ENCODE data around the gene TMSB10.
"Not testable (repeated sequence)": the region's sequence is repeated elsewhere in the genome, so short reads cannot be mapped to it uniquely, and the experiment has no call there.

Gene TMSB10

DNA sequence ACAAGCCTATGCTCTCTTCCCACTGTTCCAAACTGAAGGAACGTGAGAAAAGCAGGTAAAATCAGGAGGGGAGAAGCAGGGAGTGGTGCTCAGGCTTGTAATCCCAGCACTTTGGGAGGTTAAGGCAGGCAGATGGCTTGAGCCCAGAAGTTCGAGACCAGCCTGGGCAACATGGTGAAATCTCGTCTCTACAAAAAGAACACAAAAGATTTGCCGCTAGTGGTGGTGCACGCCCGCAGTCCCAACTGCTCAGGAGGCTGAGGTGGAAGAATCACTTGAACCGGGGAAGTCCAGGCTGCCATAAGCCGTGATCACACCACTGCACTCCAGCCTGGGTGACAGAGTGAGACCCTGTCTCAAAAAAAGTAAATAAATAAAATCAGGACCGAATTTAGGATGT, 1.3 kb upstream of the TMSB10 start:
- no peak for DNase-seq (ENCODE audit: low read depth in 2 of 2)

- DNase-seq (ENCODE audit: low read depth in 2 of 2): no peak
Observed at GRCh38 chr2:84904717-84905174, 710 bp upstream of the TMSB10 start.

DNA sequence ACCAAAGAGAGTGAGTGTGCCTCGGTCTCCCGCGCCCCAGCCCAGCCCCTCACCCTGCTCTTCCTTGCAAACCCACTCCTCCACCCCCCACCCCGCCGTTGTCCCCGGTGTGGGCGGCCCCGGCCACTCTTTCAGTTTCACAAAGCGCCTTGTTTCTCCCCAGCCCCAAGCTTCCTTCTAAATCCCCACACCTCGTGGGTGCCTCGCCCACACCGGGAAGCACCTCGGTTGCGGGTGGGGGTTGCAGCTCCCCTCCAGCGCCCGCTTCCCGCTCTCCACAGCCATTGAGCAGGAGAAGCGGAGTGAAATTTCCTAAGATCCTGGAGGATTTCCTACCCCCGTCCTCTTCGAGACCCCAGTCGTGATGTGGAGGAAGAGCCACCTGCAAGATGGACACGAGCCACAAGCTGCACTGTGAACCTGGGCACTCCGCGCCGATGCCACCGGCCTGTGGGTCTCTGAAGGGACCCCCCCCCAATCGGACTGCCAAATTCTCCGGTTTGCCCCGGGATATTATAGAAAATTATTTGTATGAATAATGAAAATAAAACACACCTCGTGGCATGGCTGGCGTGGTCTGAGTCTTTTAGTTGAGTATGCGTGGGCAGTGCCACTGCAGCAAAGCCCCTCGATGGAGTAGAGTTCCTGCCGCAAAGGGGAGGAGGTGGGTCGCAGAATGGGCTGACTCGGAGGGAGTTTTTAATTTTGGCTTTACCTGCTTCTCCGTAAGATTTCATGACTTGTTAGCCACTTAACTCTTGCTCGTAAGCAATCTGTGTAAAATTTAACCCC, 848 bp downstream of the TMSB10 start:
- DNase-seq (ENCODE audit: low read depth in 2 of 2): no peak

DNA sequence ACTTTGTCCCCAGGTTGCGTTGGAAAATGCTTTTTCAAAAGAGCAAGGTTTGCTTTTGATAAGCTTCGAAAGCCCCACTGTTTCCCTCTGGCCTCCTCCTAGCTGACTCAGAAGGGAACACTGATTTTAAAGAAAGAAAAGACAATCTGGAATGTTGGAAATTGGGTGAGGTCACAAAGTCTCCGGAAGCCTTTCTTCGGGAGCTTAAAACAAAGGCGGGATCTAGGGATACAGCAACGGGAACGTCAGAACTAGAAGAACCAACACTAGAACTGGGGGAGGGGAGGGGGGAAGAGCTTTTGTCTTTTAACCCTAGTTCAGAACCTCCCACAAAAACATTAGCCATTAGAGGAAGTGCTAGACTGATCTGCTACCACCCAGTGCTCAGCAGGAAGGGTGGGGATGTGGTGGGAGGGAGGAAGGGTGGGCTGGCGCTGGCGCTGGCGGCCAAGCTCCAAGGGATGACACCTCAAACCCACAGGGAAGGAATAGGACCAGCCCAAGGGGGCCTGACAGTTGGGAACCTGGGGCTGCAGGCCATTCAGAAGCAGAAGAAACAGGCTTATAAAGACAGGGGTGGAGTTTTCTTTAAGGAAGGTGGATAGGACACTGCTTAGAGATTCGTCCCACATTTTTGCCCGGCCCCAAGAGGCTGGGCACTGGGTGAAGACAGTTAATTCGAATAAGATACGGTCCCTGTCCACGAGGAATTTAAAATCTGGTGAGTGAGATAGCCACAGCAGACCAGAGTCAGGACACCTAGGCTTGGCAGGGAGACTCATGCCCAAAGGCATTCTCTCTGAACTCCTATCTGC, 1.7 kb downstream of the TMSB10 start:
- DNase-seq (ENCODE audit: low read depth in 2 of 2): no peak

DNA sequence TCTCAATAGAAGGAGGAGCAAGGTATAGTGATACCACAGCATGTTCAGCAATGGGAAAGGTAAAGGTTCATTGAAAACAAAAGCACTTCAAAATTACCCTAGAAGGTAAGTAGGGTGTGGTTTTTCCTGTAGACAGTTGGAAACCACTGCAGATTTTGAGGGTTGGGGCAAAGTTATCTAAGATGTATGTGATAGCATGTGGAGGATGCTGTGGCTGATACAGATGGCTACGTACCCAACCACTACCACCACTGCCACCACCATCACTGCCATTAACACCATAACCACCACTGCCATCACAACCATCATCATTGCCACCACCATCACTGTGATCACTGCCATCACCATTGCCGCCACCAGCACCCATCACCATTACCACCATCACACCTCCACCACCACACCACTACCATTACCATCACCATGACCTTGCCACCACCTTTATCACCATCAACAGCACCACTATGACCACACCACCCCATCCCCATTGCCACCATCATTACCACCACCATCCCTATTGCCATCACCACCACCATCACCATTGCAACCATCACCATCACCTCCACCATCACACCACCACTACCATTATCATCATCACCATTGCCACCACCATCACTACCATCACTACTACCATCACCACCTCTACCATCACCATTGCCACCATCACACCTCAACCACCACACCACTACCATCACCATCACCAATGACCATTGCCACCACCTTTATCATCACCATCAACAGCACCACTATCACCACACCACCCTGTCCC, 3.7 kb downstream of the TMSB10 start:
- DNase-seq (ENCODE audit: low read depth in 2 of 2): no peak

GRCh38 chr2:84911135-84911678, 5.8 kb downstream of the TMSB10 start:
- no peak for DNase-seq (ENCODE audit: low read depth in 2 of 2)

GRCh38 chr2:84912984-84913383, 7.5 kb downstream of the TMSB10 start:
- DNase-seq (ENCODE audit: low read depth in 2 of 2): no peak

GRCh38 chr2:84914334-84914733, 8.9 kb downstream of the TMSB10 start:
- DNase-seq (ENCODE audit: low read depth in 2 of 2): no peak

DNA sequence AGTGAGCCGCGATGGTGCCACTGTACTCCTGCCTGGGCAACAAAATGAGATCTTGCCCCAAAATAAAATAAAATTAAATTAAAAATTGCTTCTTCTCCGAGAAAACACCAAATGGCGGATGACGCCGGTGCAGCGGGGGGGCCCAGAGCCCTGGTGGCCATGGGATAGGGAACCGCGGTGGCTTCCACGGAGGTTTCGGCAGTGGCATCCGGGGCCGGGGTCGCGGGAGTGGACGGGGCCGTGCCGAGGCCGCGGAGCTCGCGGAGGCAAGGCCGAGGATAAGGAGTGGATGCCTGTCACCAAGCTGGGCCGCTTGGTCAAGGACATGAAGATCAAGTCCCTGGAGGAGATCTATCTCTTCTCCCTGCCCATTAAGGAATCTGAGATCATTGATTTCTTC, 10.2 kb downstream of the TMSB10 start:
- DNase-seq (ENCODE audit: low read depth in 2 of 2): not testable (repeated sequence)

GRCh38 chr2:84917821-84918220, 12.4 kb downstream of the TMSB10 start:
- DNase-seq (ENCODE audit: low read depth in 2 of 2): not testable (repeated sequence)

DNA sequence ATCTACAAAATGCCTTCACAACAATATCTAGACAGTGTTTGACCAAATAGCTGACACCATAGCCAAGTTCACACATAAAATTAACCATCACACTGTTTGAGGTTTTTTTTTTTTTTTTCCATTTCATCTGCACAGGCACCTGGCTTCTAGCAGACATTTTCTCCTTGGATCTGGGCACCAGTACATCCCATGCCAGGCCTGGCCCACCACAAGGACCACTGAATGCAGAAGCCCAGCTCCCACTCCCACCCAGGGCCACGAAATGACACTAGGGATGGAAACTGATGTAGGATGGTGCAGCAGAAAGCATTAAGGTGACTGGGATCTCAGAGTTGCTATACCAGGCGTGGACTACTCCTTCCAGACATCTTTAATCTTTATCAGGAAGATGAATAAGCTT, 13.0 kb downstream of the TMSB10 start:
- no peak for DNase-seq (ENCODE audit: low read depth in 2 of 2)

DNA sequence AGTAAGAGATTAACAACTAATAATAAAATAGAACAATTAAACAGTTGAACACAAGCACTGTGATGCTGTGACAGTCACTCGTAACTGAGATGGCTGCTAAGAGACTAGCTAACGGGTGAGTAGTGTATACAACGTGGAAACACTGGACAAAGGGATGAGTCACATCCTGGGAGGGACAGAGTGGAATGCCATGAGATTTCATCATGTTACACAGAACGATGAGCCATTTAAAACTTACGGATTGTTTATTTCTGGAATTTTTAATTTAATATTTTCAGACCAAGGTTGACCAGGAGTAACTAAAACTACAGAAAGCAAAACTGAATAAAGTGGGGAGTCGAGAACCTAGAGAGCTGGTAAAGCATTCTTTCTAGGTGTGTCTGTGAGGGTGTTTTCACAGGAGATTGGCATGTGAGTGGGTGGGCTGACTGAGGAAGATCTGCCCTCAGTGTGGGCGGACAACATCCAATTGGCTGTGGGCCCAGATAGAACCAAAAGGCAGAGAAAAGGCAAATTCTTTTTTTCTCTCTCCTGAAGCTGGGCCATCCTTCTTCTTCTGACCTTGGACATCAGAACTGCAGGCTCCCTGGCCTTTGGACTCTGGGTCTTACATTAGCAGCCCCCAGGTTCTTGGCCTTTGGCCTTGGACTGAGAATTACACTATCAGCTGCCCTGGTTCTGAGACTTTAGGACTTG, 14.6 kb downstream of the TMSB10 start:
- no peak for DNase-seq (ENCODE audit: low read depth in 2 of 2)

DNA sequence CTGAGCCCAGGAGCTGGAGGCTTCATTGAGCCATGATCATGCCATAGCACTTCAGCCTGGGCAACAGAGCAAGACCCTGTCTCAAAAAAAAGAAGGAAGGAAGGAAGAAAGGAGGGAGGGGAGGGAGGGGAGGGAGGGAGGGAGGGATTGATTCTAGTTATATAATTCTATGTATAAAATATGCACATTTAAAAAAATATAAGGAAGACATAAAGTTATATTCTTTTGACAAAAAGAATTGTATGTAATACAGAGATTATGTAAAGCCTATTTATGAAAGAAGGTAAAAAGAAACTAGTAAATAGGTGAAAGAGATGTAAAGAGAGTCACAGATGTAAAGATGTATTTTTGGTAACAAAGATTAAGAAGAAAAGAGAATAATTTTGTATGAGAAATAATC, 17.6 kb downstream of the TMSB10 start:
- DNase-seq (ENCODE audit: low read depth in 2 of 2): no peak

GRCh38 chr2:84924173-84925106, 19.0 kb downstream of the TMSB10 start:
- DNase-seq (ENCODE audit: low read depth in 2 of 2): no peak

- no peak for DNase-seq (ENCODE audit: low read depth in 2 of 2)
Observed at GRCh38 chr2:84925336-84925723, 19.9 kb downstream of the TMSB10 start.

DNA sequence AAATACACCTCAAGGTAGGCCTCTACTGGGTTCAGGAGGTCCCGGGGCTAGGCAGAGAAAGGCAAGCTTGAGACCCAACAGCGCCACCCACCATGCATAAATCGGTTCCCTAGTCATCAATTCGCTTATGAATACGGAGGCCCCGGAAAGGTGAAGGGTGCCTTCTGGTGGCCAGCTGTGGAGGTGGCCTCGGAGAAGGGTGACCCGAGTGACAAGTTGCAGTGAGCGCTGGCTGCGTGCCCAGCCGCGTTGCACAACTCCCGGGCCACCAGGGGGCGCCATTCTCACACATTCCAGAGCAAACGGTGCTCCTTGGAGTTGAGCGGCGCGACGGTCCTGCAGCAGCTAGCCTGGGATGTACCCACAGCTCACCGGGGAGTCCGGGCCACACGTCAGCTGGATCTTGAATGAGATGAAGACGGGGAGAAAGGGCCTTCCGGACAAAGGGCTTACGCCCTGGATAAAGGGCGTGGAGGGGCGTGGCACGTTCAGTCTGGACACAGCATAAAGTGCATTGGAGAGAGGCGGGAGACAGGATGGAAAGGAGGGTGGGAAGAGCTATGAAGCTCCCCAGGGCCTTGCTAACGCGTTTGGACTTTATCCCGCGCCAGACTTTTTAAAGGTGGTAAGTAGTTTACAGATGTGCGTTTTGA, 20.4 kb downstream of the TMSB10 start:
- DNase-seq (ENCODE audit: low read depth in 2 of 2): peak; percentile 95 to 96

- DNase-seq (ENCODE audit: low read depth in 2 of 2): no peak
Observed at GRCh38 chr2:84927275-84927627, 21.8 kb downstream of the TMSB10 start.

GRCh38 chr2:84931384-84931821, 25.9 kb downstream of the TMSB10 start:
- no peak for DNase-seq (ENCODE audit: low read depth in 2 of 2)

- no peak for DNase-seq (ENCODE audit: low read depth in 2 of 2)
Observed at GRCh38 chr2:84938194-84938879, 32.9 kb downstream of the TMSB10 start.

Measured in stimulated activated CD8-positive, alpha-beta memory T cell treated with anti-CD3 and anti-CD28 coated beads, Interleukin-15, amount 100 ng/mL, for 48 hours (primary cell).